Skeletal muscle satellite cell (primary cell): ENCODE results near the gene GRIK5.
A peak's percentile ranks its signal among the peaks of the same experiment; 100 is the strongest.
"Not testable (repeated sequence)": the region's sequence is repeated elsewhere in the genome, so short reads cannot be mapped to it uniquely, and the experiment has no call there.

Source experiments
- H3K27me3 ChIP-seq: 2 replicates; pipeline ENCODE4 v1.7.0; 2013; ENCODE audit warnings: low read length; ENCODE audit not compliant: control insufficient read depth, insufficient read depth
- H3K36me3 ChIP-seq: 2 replicates; pipeline ENCODE4 v1.7.0; 2013; ENCODE audit warnings: mild to moderate bottlenecking, control low read depth, low read length; ENCODE audit not compliant: insufficient read depth
- H3K4me1 ChIP-seq: 2 replicates; pipeline ENCODE4 v1.7.0; 2013; ENCODE audit warnings: low read length; ENCODE audit not compliant: control insufficient read depth, insufficient read depth
- H3K4me2 ChIP-seq: 2 replicates; pipeline ENCODE4 v1.7.0; 2013; ENCODE audit warnings: mild to moderate bottlenecking, low read length
- H3K4me3 ChIP-seq: 2 replicates; pipeline ENCODE4 v1.7.0; 2013; ENCODE audit warnings: low read length
- H3K9ac ChIP-seq: 2 replicates; pipeline ENCODE4 v1.7.0; 2013; ENCODE audit warnings: mild to moderate bottlenecking, low read depth, low read length, moderate library complexity
- H3K9me3 ChIP-seq: replicated peaks from 2 replicates; pipeline ENCODE4 v1.7.0; 2013; ENCODE audit warnings: mild to moderate bottlenecking, control low read depth, low read length

GRIK5 gene

GRCh38 chr19:42022616-42023015 is 47.4 kb downstream of the GRIK5 start:
- H3K9ac ChIP-seq: no peak overlapping the region
- no peaks in the 10 kb centered on the region for H3K36me3 ChIP-seq

DNA sequence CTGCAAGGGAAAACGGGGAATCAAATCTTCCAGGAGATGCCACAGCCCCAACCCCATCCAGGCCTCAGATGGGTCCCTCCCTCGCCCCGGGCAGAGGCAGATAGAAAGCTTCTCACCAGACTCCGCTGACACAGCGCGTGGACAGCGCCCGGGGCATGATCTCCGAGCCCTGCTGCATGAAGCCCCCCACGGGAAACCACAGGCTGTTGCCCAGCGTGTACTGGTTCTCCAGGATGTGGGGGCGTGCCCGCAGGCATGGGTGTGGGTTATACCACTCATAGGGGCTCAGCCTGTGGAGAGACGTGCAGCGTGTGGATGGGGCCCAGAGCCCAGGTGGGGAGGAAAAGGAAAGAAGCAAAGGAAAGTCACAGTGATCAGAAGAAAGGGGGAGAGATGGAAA is 48.8 kb downstream of the GRIK5 start:
- H3K4me2 ChIP-seq: no peak overlapping the region
- peaks cover 20% of the 10 kb centered on the region for H3K4me1 ChIP-seq
- H3K9me3 ChIP-seq: no peaks in the 10 kb centered on the region
- H3K9ac ChIP-seq: no peak overlapping the region
- no peak overlapping the region for H3K4me3 ChIP-seq
- peaks cover 15% of the 10 kb centered on the region for H3K27me3 ChIP-seq
- no peaks in the 10 kb centered on the region for H3K36me3 ChIP-seq

More at GRCh38 chr19:42022616-42023015, 47.4 kb downstream of the GRIK5 start:
- Histone ChIP-seq H3K4me3 (no peak overlapping the region), H3K9me3 (no peaks in the 10 kb centered on the region), H3K4me2 (no peak overlapping the region), H3K27me3 (peaks cover 18% of the 10 kb centered on the region), H3K4me1 (peaks cover 20% of the 10 kb centered on the region)

DNA sequence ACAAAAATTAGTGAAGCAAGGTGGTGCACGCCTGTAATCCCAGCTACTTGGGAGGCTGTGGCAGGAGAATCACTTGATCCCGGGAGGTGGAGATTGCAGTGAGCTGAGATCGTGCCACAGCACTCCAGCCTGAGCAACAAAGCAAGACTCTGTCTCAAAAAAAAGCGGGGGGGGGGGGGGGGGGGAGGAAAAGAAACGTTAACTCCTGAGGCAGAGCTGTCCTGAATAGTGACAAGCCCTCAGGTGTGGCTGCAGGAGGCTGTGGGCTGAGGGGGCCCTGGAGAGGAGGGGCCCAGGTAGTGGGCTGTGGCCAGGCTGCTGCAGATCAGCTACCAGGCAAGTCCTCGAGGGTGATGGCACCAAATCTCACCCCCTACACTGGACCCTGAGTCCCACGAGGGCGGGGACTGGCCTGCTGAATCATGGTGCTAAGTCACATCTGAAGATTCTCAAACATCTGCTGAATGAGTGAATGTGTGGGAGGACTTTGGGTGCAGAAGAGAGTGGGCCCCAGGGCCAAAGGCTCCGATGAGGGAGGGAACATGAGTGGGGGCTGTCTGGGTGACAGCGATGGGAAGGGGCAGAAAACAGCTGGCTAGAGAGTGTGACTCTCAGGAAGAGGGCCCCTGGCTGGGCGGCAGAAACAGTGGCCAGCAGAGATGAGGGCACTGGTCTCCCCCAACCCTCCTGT is 51.4 kb downstream of the GRIK5 start:
- peaks cover 10% of the 10 kb centered on the region for H3K4me1 ChIP-seq
- peak overlapping the region; percentile 54 for H3K4me2 ChIP-seq
- peaks cover 14% of the 10 kb centered on the region for H3K27me3 ChIP-seq
- H3K9me3 ChIP-seq: no peaks in the 10 kb centered on the region
- H3K9ac ChIP-seq: no peak overlapping the region
- no peak overlapping the region for H3K4me3 ChIP-seq
- H3K36me3 ChIP-seq: no peaks in the 10 kb centered on the region

DNA sequence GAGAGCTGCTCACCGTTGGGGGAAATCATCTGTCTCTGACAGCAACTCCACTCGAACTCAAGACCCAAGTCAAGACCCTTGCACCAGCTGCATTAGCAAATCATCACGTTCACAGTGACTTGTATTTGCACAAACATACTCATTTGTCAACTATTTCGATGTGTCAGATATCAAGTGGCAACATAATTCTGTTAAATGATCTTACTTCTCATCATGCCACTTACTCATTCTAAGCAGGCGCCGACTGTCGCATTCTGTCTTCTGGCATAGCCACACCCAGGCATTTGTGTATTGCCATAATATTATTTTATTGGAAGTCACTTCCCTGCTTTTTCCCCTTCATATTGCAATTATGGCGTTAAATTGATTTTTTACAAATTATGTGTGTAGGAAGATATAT is 53.0 kb downstream of the GRIK5 start:
- Histone ChIP-seq H3K27me3 (peaks cover 11% of the 10 kb centered on the region), H3K4me2 (no peak overlapping the region), H3K9ac (no peak overlapping the region), H3K9me3 (no peaks in the 10 kb centered on the region), H3K4me1 (peaks cover 10% of the 10 kb centered on the region), H3K36me3 (no peaks in the 10 kb centered on the region), H3K4me3 (no peak overlapping the region)

DNA sequence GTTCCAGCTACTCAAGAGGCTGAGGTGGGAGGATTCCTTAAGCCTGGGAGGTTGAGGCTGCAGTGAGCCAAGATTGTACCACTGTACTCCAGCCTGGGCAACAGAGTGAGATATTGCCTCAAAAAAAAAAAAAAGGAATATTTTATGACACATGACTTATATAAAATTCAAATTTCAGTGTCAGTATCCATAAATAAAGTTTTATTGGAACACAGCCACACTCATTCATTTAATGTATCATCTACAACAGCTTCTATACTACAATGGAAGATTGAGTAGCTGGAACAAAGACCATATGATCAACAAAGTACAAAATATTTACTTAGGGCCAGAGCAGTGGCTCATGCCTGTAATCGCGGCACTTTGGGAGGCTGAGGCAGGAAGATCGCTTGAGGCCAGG is 57.3 kb downstream of the GRIK5 start:
- not testable (repeated sequence) for H3K9me3 ChIP-seq, H3K9ac ChIP-seq, H3K4me3 ChIP-seq, H3K36me3 ChIP-seq, H3K4me2 ChIP-seq, H3K4me1 ChIP-seq
- peaks cover 11% of the 10 kb centered on the region for H3K27me3 ChIP-seq

- peaks cover 13% of the 10 kb centered on the region for H3K27me3 ChIP-seq
- no peak overlapping the region for H3K9ac ChIP-seq
- H3K4me3 ChIP-seq: no peak overlapping the region
- no peaks in the 10 kb centered on the region for H3K9me3 ChIP-seq
- no peaks in the 10 kb centered on the region for H3K36me3 ChIP-seq
- no peaks in the 10 kb centered on the region for H3K4me1 ChIP-seq
- H3K4me2 ChIP-seq: no peak overlapping the region
Observed at GRCh38 chr19:42010245-42011126, 59.5 kb downstream of the GRIK5 start.

- H3K4me3 ChIP-seq: no peak overlapping the region
- no peak overlapping the region for H3K4me2 ChIP-seq
- H3K4me1 ChIP-seq: no peaks in the 10 kb centered on the region
- peaks cover 32% of the 10 kb centered on the region for H3K27me3 ChIP-seq
- H3K9me3 ChIP-seq: no peaks in the 10 kb centered on the region
- H3K9ac ChIP-seq: no peak overlapping the region
- H3K36me3 ChIP-seq: no peaks in the 10 kb centered on the region
Observed at GRCh38 chr19:42006569-42006968, 63.4 kb downstream of the GRIK5 start.

GRCh38 chr19:42005504-42005903 is 64.5 kb downstream of the GRIK5 start:
- H3K27me3 ChIP-seq: peaks cover 38% of the 10 kb centered on the region
- no peaks in the 10 kb centered on the region for H3K9me3 ChIP-seq
- no peaks in the 10 kb centered on the region for H3K4me1 ChIP-seq
- H3K9ac ChIP-seq: no peak overlapping the region
- H3K36me3 ChIP-seq: no peaks in the 10 kb centered on the region
- H3K4me3 ChIP-seq: no peak overlapping the region
- H3K4me2 ChIP-seq: no peak overlapping the region

GRCh38 chr19:42003506-42004294 is 66.3 kb downstream of the GRIK5 start:
- no peaks in the 10 kb centered on the region for H3K36me3 ChIP-seq
- no peak overlapping the region for H3K4me2 ChIP-seq
- H3K27me3 ChIP-seq: peaks cover 53% of the 10 kb centered on the region
- H3K9ac ChIP-seq: no peak overlapping the region
- H3K9me3 ChIP-seq: no peaks in the 10 kb centered on the region
- H3K4me3 ChIP-seq: no peak overlapping the region
- no peaks in the 10 kb centered on the region for H3K4me1 ChIP-seq

DNA sequence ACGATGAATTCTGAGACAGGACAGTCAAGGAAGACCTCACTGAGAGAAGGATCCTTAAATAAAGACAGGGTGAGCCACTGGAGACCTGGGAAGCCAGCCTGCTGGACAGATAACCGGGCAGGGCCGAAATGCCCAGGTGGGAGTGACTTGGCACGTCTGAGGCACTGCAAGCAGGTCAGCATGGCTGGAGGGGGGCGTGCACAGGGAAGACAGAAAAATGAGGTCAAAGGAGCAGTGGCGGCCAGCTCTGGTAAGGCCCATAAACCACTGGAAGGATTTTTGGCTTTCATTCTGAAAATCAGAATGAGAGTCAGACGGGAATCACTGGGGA is 70.2 kb downstream of the GRIK5 start:
- H3K27me3 ChIP-seq: peaks cover 75% of the 10 kb centered on the region
- no peaks in the 10 kb centered on the region for H3K4me1 ChIP-seq
- H3K9ac ChIP-seq: no peak overlapping the region
- H3K9me3 ChIP-seq: no peaks in the 10 kb centered on the region
- no peaks in the 10 kb centered on the region for H3K36me3 ChIP-seq
- H3K4me3 ChIP-seq: no peak overlapping the region
- no peak overlapping the region for H3K4me2 ChIP-seq

GRCh38 chr19:41999071-41999877 is 70.7 kb downstream of the GRIK5 start:
- Histone ChIP-seq H3K9me3 (no peaks in the 10 kb centered on the region), H3K4me1 (no peaks in the 10 kb centered on the region), H3K4me2 (no peak overlapping the region), H3K4me3 (no peak overlapping the region), H3K36me3 (no peaks in the 10 kb centered on the region), H3K27me3 (peaks cover 74% of the 10 kb centered on the region), H3K9ac (no peak overlapping the region)
